Measurements from ENCODE around the gene KCMF1.

- TF ChIP-seq POLR2AphosphoS5 (IDR thresholded peaks at IDR 0.05) (no peak), CTCF (IDR thresholded peaks at IDR 0.05) (no peak), POLR2A (IDR thresholded peaks at IDR 0.05) (no peak), EP300 (IDR thresholded peaks at IDR 0.05; ENCODE audit: low read depth) (no peak)
Measured at GRCh38 chr2:85089585-85089984, 118.6 kb downstream of the KCMF1 start.

Data from transverse colon (tissue), 4 donors.